ENCODE measurements around the gene BRME1. TPM values are rescaled to one million over a fixed set of nuclear protein-coding genes. Genes with fewer than 3 reads are reported as not detected.
A peak's percentile ranks its signal among the peaks of the same experiment; 100 is the strongest.
"Not testable (repeated sequence)": the region's sequence is repeated elsewhere in the genome, so short reads cannot be mapped to it uniquely, and the experiment has no call there.

Gene BRME1
- total RNA-seq, 1 experiment from 2014 or later, result 2.3 TPM

GRCh38 chr19:13866463-13867046, 39.4 kb downstream of the BRME1 start:
- DNase-seq (ENCODE audit: low spot score), result no peak

- no peak for DNase-seq (ENCODE audit: low spot score)
Observed at GRCh38 chr19:13865571-13866462, 40.1 kb downstream of the BRME1 start.

GRCh38 chr19:13864667-13865570, 41.0 kb downstream of the BRME1 start:
- no peak for DNase-seq (ENCODE audit: low spot score)

- DNase-seq (ENCODE audit: low spot score), result no peak
Observed at GRCh38 chr19:13864046-13864666, 41.8 kb downstream of the BRME1 start.

GRCh38 chr19:13861714-13862531, 44.0 kb downstream of the BRME1 start:
- peak; percentile 86 for DNase-seq (ENCODE audit: low spot score)

- DNase-seq (ENCODE audit: low spot score), result no peak
Observed at GRCh38 chr19:13861392-13861713, 44.6 kb downstream of the BRME1 start.

- no peak for DNase-seq (ENCODE audit: low spot score)
Observed at GRCh38 chr19:13860679-13861391, 45.1 kb downstream of the BRME1 start.

- DNase-seq (ENCODE audit: low spot score), result peak; percentile 65
Observed at GRCh38 chr19:13859361-13859880, 46.5 kb downstream of the BRME1 start.

GRCh38 chr19:13856497-13856896, 49.4 kb downstream of the BRME1 start:
- DNase-seq (ENCODE audit: low spot score), result no peak

- DNase-seq (ENCODE audit: low spot score), result not testable (repeated sequence)
Observed at GRCh38 chr19:13852171-13852707, 53.7 kb downstream of the BRME1 start.

- not testable (repeated sequence) for DNase-seq (ENCODE audit: low spot score)
Observed at GRCh38 chr19:13851734-13852114, 54.2 kb downstream of the BRME1 start.

GRCh38 chr19:13850910-13851733, 54.8 kb downstream of the BRME1 start:
- peak; percentile 95 for DNase-seq (ENCODE audit: low spot score)

GRCh38 chr19:13849991-13850909, 55.7 kb downstream of the BRME1 start:
- DNase-seq (ENCODE audit: low spot score), result peak; percentile 72

- no peak for DNase-seq (ENCODE audit: low spot score)
Observed at GRCh38 chr19:13848798-13849676, 56.9 kb downstream of the BRME1 start.

GRCh38 chr19:13848340-13848677, 57.6 kb downstream of the BRME1 start:
- no peak for DNase-seq (ENCODE audit: low spot score)

GRCh38 chr19:13847407-13848339, 58.2 kb downstream of the BRME1 start:
- DNase-seq (ENCODE audit: low spot score), result peak; percentile 93

All from H4 (cell line).